ENCODE measurements around the gene GPATCH3.
"Not testable (repeated sequence)": the region's sequence is repeated elsewhere in the genome, so short reads cannot be mapped to it uniquely, and the experiment has no call there.

The GPATCH3 gene, protein sequence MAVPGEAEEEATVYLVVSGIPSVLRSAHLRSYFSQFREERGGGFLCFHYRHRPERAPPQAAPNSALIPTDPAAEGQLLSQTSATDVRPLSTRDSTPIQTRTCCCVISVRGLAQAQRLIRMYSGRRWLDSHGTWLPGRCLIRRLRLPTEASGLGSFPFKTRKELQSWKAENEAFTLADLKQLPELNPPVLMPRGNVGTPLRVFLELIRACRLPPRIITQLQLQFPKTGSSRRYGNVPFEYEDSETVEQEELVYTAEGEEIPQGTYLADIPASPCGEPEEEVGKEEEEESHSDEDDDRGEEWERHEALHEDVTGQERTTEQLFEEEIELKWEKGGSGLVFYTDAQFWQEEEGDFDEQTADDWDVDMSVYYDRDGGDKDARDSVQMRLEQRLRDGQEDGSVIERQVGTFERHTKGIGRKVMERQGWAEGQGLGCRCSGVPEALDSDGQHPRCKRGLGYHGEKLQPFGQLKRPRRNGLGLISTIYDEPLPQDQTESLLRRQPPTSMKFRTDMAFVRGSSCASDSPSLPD

GRCh38 chr1:26900001-26900814 lies at the start of gene GPATCH3:
Gene GPATCH3 (minus strand): TSS chr1:26900467. CDS start chr1:26900442, 25 bp downstream.
- peak; percentile 96 for DNase-seq

GRCh38 chr1:26949926-26950319 lies 49.7 kb upstream of the GPATCH3 start:
- no peak for DNase-seq

GRCh38 chr1:26949266-26949925 lies 49.1 kb upstream of the GPATCH3 start:
- no peak for DNase-seq

- DNase-seq: not testable (repeated sequence)
These were observed 48.4 kb upstream of the GPATCH3 start for GRCh38 chr1:26948725-26949057.

DNA sequence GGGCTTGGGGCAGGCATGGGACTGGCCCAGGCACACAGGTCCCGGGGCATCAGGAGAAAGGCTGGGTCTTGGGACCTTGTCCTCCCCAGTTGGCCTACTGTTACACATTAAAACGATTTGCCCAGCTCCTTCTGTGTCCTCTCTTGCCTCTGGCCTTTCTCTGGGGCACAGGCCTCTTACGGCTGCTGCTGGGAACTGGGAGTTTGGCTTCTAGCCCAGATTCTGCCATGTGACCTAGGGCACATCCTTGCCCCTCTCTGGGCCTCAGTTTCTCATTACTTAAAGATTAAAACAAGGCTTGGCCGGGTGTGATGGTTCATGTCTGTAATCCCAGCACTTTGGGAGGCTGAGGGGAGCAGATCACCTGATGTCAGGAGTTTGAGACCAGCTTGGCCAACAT lies 46.0 kb upstream of the GPATCH3 start:
- no peak for DNase-seq

DNA sequence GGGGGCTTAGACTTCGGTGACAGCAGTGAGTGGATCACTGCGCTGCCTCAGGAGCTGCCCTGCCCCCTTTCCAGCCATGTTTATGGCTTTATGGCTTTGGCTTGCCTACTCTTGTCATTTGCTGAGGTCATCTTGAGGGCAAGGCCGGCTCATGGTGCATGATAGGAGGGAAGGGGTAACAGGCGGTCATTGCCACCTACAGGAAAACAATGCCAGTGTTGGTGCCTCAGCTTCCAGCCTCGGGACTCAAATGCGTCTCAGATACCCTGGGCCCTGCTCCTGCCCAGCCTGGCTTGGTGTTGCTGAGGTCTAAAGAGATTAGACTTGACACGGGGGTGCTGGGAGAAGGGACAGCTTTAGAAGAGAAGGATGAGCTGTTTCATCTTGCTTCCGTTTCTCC lies 45.5 kb upstream of the GPATCH3 start:
- DNase-seq: no peak

DNA sequence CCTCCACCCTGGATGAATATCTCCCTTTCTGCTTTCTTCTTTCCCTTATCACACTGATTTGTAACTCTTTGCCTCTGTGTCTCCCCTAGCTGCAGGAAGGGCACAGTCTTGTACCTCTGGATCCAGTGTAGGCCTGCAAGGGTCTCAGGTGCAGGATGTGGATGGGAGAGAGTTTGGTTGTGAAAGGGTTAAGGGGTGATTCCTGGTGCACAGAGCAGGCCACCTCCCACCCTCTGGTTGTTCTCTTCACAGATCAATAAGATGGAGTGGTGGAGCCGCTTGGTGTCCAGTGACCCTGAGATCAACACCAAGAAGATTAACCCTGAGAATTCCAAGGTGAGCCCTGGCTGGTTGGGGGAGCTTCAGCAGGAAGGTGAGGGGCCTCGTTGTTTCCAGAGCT lies 44.9 kb upstream of the GPATCH3 start:
- DNase-seq: no peak

DNA sequence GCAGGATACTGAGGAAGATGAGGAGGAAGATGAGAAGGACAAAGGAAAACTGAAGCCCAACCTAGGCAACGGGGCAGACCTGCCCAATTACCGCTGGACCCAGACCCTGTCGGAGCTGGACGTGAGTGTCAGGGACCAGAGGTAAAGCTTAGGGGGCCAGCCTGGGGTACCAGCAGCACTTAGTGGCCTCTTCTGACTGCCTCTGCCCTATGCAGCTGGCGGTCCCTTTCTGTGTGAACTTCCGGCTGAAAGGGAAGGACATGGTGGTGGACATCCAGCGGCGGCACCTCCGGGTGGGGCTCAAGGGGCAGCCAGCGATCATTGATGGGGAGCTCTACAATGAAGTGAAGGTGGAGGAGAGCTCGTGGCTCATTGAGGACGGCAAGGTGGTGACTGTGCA lies 42.4 kb upstream of the GPATCH3 start:
- DNase-seq: no peak

GRCh38 chr1:26941311-26941710 lies 41.0 kb upstream of the GPATCH3 start:
- no peak for DNase-seq

DNA sequence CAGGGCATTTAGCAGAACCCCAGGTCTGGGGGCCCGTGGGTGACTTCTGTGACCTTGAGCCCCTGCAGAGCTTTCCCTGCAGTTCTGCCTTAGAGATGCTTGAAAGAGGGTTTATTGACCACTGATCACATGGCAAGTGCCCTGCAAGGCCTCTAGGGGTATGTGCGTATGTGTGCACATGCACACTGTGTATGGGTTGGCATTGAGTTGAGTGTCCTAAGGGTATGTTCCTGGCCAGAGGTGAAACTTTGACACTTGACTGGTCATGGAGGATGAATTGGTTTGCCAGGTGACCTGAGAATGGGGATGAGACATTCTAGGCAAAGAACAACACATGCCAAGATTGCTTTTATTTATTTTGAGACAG lies 38.4 kb upstream of the GPATCH3 start:
- no peak for DNase-seq

- DNase-seq: no peak
These were observed 37.9 kb upstream of the GPATCH3 start for GRCh38 chr1:26938004-26938658.

DNA sequence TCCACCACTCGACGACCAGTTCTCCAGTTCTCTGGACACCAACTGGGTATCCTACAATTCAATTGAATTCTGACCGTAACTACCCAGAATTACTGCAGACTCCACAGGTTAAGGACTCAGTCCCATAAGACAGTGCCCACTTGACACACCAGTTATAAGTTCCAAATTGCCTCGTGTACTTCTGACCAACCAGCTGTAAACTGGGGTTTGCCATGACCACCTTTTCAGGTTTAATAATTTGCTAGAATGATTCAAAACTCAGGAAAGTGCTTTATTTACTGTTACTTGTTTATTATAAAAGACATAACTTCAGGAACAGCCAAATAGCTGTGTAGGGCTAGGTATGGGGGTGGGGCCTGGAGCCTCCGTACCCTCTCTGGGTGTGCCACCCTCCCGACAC lies 36.6 kb upstream of the GPATCH3 start:
- DNase-seq: no peak

- no peak for DNase-seq
These were observed 32.3 kb upstream of the GPATCH3 start for GRCh38 chr1:26932531-26932930.

GRCh38 chr1:26923711-26924110 lies 23.4 kb upstream of the GPATCH3 start:
- DNase-seq: no peak

DNA sequence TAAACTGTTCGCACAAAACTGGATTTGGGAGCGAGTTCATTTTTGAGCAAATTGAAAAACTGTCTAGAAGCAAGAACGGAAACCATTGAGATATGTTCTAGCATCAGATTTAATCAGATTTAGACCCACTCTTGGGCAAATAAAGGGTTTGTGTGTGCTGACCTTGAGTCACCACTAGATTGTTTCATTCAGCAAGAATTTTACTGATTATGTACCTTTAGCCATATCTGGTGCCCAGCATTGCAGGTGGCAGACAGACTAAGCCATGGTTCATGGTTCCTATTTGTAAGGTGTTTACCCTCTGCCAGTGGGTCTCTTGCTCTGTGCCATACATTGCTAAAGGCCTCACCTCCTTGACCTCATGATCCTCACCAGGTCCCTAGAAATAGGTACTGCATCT lies 22.6 kb upstream of the GPATCH3 start:
- DNase-seq: no peak

- DNase-seq: no peak
These were observed 22.1 kb upstream of the GPATCH3 start for GRCh38 chr1:26922431-26922729.

DNA sequence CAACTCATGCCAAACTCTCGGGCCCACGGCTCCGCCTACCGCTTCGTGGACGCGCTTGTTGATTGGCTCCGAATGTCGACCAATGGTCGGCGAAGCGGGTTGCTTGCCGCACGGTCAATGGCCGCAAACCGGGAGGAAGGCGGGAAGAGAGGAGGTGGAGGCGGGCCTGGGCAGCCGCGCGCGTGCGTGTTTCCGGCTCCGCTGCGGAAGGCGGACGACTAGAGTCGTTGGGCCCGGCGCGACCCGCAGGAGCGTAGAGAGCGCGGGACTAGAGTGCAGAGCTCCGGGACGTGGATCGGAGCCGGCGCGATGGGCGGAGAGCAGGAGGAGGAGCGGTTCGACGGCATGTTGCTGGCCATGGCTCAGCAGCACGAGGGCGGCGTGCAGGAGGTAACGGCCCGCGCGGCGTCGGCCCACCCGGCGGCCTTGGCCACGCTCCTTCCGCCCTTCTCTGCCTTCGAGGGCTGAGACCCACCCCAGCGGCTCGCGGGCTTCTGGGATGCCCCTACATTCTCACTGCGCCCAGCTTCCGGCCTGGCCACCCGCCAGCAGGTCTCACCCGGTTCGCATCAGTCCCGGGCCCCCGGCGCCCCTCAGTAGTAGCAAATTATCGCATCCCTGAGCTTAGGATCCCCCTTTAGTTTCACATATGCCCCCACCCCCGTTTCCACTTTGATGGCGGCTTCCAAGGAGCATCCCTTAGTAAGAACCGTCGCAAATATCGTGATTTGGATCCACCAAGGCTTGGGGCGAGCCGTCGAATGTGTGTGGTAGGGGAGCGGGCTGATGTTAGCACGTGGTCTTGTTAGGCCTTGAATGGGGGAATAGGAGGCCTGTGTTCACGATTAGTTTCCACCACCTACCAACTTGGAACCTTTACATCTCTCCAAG lies 21.5 kb upstream of the GPATCH3 start, which contains the start of gene NUDC:
Gene NUDC, plus strand, starts transcription at position 204 of the 891 bp plus-strand sequence. Its CDS starts 106 bp downstream, at position 310.
- peak; percentile 95 for DNase-seq

- no peak for DNase-seq
These were observed 20.9 kb upstream of the GPATCH3 start for GRCh38 chr1:26921126-26921539.

DNA sequence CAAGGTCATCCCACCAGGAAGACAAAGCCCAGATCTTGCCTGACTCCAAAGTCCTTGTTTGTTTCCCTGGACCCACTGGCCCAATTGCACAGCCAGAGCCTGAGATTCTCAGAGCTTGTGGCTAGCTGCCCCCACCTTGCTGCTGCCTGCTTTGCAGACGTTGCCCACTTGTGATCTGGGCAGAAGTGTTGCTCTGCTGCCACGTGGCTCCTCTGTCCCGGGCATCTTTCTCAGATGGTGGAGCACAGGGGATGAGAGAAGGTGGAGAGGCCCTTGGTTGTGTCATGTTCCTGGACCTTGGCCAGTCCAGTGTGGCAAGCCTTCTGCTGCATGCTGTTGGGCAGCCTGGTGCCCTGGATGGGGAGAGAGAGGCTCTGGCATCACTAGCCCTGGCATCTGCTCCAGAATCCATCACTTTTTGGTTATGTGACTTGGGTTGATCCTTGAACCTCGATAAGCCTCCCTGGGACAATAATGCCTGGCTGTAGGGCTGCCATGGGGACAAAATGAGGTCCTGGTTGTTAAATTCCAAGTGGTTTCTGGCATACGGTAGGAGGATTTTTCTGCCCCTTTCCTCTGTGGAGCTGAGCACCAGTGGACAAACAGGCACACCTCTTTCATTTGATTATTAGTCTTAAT lies 15.1 kb upstream of the GPATCH3 start:
- peak; percentile 35 for DNase-seq

DNA sequence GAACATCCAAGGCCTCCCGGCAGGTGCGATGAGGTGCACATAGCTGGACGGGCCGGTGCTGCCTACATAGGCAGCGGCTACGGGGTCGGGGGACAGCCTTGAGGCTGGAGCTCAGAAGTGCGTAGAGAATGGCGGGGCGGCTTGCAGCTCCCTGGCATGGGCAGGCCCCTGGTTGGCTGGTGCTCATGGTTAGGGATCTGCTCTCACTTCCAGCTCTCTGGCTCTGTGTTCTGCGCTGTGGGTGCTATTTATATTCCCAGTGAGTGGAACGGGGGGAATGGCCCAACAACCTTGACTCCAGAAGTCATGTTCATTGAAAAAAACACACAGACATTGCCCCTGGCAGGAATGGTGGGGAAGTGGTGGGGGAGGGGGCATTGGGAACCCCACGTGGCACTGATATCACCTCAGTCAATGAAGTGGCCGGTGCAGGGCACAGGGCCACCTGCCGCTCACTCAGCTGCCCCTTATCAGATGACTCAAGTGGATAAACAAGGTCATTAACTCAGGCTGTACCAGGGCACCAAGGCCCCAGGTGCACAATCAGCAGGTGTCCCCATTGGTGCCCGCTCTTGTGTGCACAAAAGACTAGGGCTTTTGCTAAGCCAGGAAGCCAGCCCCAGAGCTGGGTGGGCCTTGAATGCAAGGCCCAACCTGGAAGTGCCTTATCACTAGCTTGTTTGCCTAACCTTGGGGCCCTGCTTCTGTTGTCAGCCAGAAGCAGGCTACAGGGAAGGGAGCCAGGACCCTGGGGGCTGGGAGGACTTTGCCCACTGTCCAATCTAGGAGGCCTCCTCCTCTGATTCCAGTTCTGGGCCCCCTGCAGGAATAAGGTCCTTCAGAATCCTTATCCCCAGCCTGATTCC lies 13.7 kb upstream of the GPATCH3 start, which contains the start of gene NR0B2:
Gene NR0B2, minus strand, starts transcription at position 222 of the 866 bp plus-strand sequence. Its CDS starts 35 bp downstream, at position 187.
- peak; percentile 98 for DNase-seq

Measured in DMS79 treated with DMSO at 0.1 percent for 48 hours (cell line).